LoVo (cell line): ENCODE measurements around the gene HERC2.
"Not testable (repeated sequence)": the region's sequence is repeated elsewhere in the genome, so short reads cannot be mapped to it uniquely, and the experiment has no call there.

ENCODE experiments used
- DNase-seq: peaks from one replicate; pipeline ENCODE4 v3.0.0-alpha.2; 2016; ENCODE audit warnings: low spot score

The HERC2 gene

GRCh38 chr15:28221696-28222095 is 100.3 kb downstream of the HERC2 start:
- DNase-seq = not testable (repeated sequence)

DNA sequence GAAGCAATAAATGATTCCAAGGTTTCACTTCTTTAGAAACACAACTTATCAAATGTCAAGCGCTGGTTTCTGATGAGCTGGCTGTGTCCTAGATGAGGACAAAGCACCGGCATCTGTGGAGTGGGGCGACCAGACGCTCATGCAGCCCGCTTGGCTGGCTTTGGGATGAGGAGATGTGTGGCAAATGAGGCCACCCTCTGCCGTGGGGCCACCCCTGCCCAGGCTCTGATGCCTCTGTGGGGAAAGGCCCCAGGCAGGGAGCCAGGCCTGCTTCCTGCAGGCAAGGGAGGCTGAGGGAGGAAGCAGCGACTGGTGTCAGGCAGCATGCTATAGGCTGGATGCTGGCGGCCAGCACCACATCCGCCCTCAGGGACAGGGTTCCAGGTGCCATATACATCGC is 102.9 kb downstream of the HERC2 start:
- DNase-seq = no peak

GRCh38 chr15:28216946-28217546 is 104.9 kb downstream of the HERC2 start:
- DNase-seq = not testable (repeated sequence)

DNA sequence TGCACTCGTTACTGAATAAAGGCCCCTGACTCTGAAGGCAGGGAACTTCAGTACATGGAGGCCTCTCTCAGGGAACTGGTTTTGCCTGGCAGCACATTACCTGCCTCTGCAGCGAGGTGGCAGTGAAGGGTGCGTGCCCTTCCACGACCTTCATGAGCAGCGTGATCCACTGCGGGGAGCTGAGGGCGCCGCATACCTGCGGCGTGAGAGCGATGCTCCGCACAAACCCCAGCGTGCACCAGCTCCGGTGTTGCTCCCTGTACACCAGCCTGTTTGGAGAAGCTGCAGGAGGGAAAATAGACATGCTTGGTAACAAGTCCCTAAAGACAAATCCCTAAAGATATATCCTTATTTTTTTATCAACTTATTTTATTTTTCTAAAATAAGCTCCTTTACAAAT is 106.5 kb downstream of the HERC2 start:
- not testable (repeated sequence) for DNase-seq

DNA sequence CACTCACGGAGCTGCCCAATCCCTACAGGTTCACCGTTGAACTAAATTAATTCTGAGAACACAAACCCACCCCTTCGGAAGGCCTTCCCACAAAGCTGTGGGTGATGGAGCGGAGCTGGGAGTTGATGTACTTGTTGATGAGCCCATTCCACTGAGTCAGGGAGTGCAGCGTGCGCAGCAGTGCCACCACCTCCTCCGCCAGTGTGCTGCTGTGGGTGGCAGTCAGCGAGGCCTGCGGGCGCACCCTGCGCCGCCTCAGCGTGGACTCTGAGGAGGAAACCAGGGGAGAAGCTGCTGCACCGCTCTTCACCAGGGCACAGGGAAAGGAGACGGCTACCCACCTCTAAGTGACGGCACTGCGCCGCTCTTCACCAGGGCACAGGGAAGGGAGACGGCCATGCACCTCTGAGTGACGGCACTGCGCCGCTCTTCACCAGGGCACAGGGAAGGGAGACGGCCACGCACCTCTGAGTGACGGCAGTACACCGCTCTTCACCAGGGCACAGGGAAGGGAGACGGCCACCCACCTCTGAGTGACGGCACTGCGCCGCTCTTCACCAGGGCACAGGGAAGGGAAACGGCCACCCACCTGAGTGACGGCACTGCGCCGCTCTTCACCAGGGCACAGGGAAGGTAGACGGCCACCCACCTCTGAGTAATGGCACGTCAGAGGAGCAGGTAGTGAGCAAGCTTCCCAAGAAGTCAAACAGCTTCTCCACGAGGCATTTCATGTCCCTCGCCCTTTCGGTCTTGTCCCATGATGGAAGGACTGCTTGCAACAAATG is 107.8 kb downstream of the HERC2 start:
- DNase-seq = not testable (repeated sequence)

DNA sequence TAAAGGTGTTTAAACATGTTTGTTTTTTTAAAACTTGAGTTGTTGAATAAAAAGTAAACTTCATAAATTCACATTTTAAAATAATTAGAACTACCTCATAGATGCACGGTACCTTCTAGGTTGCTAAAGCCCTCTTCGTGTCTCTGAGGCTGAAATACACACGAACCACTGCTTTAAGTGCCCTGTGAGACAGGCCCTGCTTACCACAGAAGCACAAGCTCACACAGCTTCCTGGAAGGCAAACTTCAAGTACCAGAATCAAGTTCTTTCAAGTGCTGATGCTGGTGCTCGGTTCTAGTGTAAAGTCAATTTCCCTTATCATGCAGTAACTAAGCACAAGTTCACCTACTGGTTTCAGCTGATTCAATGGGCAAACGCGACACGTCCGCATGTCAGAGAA is 108.6 kb downstream of the HERC2 start:
- not testable (repeated sequence) for DNase-seq

- DNase-seq = no peak
These were observed 113.4 kb downstream of the HERC2 start for GRCh38 chr15:28208583-28208982.

DNA sequence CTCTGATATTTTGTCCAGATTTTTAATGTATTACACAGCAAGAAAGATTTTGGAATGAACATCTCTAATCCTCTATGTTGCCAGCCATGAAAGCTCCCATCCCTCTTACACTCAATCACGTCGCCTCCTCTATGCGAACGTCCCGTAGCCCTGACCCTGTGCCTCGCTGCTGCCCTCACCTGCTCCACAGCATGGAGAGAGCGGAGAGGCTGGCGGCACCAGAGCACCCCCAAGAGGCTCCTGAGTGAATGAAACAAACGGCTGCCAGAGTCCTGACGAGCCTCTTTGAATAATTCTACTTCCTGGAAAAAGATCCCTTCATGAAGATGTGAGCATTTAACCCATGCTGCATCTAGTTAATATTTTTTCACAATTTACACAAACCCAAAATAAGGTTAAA is 116.3 kb downstream of the HERC2 start:
- DNase-seq = not testable (repeated sequence)

DNA sequence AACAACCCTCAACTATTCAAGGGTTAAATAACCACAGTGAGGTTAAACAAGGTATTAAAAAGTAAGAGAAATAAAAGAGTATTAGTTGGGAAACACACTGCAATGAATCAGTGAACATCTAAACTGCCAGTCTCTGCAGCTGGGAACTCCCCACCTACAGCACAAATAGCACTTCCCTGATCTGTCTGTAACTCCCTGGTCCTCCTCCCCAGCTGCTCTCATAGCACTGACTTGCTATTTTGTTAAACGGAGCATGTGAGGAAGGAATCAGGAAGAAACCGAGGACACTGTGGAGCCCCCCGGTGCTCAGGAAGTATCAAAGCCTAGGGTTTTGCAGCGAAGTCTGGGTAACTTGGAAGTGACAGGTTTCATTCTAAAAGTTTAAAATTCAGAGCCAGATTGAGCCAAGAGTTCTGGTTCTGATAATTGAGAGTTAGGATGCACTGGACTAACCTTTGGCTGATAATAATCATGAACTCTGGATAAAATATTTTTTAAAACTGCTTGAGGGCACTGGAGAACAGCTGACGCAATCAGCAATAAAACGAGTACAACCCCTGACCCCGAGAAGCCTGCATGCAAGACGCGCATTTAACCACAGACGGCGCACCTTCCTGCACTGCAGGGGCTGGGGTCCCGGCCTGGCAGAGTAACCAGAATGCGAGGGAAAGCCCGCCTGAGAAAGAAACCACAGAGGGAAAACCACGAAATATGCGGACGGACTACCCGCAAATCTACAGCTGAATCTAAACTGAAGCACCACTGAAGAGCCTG is 118.7 kb downstream of the HERC2 start:
- DNase-seq = not testable (repeated sequence)

DNA sequence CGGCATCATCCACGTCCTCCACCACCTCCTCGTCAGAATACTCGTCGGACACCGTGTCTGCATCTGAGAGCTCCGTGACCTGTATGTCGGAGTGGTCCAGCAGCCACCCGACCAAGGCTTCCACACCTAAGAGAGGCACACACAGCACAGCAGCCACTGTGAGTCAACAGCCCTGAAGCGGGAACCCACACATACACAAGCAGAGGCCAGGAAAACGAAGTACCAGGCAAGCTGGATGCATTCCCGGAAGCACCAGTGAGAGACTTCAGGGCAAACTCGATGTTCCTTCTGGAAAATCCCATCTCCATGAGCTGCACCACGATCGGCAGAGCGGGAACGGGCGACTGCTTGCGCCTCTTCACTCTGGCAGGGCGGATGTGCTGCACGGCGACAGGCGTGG is 119.9 kb downstream of the HERC2 start:
- DNase-seq = not testable (repeated sequence)

GRCh38 chr15:28198215-28198614 is 123.8 kb downstream of the HERC2 start:
- DNase-seq = not testable (repeated sequence)

- not testable (repeated sequence) for DNase-seq
These were observed 124.3 kb downstream of the HERC2 start for GRCh38 chr15:28197694-28198093.

GRCh38 chr15:28196581-28196980 is 125.4 kb downstream of the HERC2 start:
- DNase-seq = not testable (repeated sequence)

DNA sequence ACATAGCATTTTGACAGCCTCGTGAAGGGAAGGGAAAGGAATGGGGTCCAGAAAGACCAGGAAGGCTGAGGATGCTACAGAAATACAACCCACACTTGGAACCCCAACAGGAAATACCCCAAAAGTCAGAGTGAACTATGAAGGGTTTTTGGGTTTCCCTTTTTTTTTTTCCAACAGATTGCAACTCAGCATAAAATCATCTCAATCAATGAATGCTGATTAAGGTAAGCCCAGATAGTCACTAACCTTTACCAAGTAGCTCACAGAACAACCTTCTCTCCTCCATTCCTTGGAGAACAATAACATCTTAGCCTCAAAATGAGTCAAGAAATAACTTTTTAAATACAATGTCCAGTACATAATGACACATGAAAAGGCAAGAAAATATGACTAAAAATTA is 129.2 kb downstream of the HERC2 start:
- no peak for DNase-seq

GRCh38 chr15:28191832-28192231 is 130.1 kb downstream of the HERC2 start:
- DNase-seq = no peak

DNA sequence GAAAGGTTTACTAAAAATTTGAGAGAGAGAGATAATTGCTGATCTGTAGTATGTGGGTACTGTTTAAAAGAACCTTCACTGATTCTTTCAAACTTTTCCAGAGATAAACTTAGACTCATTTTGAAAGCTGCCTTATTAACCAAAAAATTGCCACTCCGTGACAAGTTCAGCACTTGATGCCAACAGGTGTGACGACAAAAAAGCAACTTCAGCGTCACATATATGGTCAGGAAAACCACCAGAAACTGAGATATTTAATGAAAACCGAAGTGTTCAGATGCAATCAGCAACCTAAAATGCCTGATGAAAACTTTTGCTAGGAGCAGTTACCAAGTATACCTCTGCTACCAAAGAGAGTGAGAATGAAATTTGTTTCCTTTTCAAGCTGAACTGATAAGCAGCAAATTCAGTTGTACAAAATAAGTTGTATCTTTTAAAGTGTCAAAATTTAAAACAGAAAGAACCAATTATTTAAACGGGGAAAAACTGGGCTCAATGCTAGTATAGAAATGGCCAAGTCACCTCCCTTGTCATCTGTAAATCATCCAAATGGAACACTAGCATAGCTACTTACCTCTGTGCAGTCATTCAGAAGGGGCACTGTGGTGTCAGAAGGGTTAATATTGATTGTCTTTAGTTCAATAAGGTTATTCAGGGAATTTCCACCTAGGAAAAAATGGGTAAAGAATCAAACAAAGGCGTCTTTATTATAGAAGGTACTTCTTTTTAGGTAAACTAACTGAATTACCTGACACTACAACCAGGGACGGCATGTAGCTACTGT is 131.4 kb downstream of the HERC2 start:
- no peak for DNase-seq

DNA sequence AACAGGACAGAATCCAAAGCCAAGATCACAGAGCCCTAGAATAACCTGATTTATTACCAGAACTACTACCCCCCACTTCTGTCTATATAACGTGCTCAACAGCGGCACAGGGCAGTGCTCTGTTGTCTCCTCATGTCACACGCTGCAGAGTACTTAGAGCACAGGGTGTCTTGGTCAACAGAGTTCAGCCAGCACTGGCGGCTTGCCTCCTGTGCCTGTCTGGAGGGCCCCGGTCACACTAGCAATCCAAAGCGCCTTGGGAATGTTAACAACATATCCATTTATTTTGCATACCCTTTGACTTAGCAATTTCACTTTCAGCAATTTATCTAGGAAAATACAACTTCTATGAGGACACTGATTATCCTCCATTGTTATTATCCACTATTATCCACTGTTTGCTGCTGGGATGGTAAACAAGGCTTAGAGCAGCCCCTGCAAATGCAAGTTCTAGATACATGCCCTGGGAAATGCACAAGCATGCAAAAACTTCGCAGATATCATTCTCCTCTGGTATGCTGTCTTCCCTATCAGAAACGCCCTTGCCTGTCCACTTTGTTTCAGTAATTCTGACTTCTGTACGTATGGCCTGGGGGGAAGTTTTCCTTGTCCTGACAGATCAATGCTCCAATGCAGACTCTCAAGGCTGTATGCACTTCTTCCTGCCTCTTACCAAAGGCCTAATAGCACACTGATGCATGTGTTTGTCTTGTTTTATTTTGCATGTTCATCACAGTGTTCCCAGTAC is 136.7 kb downstream of the HERC2 start:
- no peak for DNase-seq

- DNase-seq = no peak
These were observed 137.8 kb downstream of the HERC2 start for GRCh38 chr15:28184166-28184565.

DNA sequence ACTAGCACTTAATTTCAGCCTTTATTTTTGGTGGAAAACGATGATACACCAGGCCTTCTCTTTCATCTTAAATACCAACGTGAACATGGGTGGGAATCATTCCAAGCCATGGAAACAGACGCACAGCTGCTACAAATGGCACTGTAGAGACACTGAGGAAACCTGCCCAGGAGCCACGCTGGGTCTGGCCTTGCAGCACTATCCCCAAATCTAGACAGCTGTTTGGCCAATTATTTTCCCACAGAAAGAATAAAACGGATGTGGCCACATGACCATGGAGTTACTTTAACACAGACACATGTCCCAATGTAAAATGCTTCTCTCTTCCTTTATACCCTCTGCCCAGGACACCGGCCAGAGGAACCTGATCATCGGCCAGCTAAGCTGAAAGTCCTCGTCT is 139.2 kb downstream of the HERC2 start:
- DNase-seq = no peak

- DNase-seq = no peak
These were observed 139.8 kb downstream of the HERC2 start for GRCh38 chr15:28182216-28182615.

- DNase-seq = no peak
These were observed 140.6 kb downstream of the HERC2 start for GRCh38 chr15:28181366-28181765.
